ENCODE data around the gene MRPL51. TPM values are rescaled to one million over a fixed set of nuclear protein-coding genes. Genes with fewer than 3 reads are reported as not detected.
A peak's percentile ranks its signal among the peaks of the same experiment; 100 is the strongest.
"Not testable (repeated sequence)": the region's sequence is repeated elsewhere in the genome, so short reads cannot be mapped to it uniquely, and the experiment has no call there.

MRPL51 gene
- total and polyA plus RNA-seq, 9 of the 15 experiments (the other 6 are each of a cell fraction or from before 2014, with no cell fraction given) = 127 to 727 (median 208) TPM

DNA sequence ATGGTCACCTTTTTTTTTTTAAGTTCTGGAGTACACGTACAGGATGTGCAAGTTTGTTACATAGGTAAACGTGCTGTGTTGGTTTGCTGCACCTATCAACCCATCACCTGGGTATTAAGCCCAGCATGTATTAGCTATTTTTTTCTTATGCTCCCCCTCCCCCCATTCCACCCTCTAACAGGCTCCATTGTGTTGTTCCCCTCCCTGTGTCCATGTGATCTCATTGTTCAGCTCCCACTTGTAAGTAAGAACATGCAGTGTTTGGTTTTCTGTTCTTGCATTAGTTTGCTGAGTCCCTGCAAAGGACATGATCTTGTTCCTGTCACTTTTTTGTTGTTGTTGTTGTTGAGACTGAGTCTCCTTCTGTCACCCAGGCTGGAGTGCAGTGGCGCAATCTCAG lies 4.2 kb upstream of the MRPL51 start:
- H4K20me1 ChIP-seq (replicated peaks; ENCODE audit: control insufficient read depth, insufficient read depth, low read length); FAIRE-seq; BruUV-seq (replicated peaks); intact Hi-C loops (cut with micrococcal nuclease); ATAC-seq; H3K27me3 ChIP-seq (ENCODE audit: control insufficient read depth in 2 of 2, insufficient read depth in 2 of 2, low read length in 2 of 2); H2AFZ ChIP-seq (ENCODE audit: low read depth, low read length); H3K9me3 ChIP-seq (replicated peaks; ENCODE audit: control insufficient read depth, insufficient read depth, low read depth, low read length); H3K4me3 ChIP-seq; in situ Hi-C loops (cut with MboI); CTCF ChIA-PET (ENCODE audit: low intra/inter-chr PET ratio); H3K9ac ChIP-seq (ENCODE audit: insufficient read depth in 1 of 2, low read depth in 2 of 2, low read length in 2 of 2); DNase-seq (ENCODE audit: extremely low read depth in 1 of 4, low spot score in 3 of 4); H3K4me2 ChIP-seq (ENCODE audit: insufficient read depth, low read length); H3K27ac ChIP-seq (ENCODE audit: extremely low read depth, low read depth, low read length); H3K9me1 ChIP-seq (ENCODE audit: control insufficient read depth, insufficient read depth, low read length): not testable (repeated sequence)
- WGBS (ENCODE audit: insufficient coverage, low coverage, missing lambda C conversion rate) = 87% methylated on average over 3 of the region's 3 CpGs
- Histone ChIP-seq H3K79me2 (ENCODE audit: control insufficient read depth, insufficient read depth, low read length) (peaks cover 56% of the 10 kb centered on the region), H3K4me1 (replicated peaks in 1 of 2; ENCODE audit: control insufficient read depth in 2 of 2, insufficient read depth in 2 of 2, low read length in 2 of 2) (peaks cover 0 to 12% of the 10 kb centered on the region in 2 experiments; a peak in 2 of 5 replicates), H3K36me3 (ENCODE audit: control insufficient read depth, insufficient read depth, low read length) (peaks cover 64% of the 10 kb centered on the region; the same call in 2 of the 3 replicates)
- POLR2A ChIA-PET = interaction anchor here (0.6 kb wide), 1 partner anchor 18 kb away, joined by 3 read pairs; no protein-coding TSS in a partner anchor

GRCh38 chr12:6494968-6495367 lies 1.9 kb upstream of the MRPL51 start:
- intact Hi-C loops (cut with micrococcal nuclease) = loop anchor here (2.0 kb wide), 1 partner anchor 40 kb away; the partner anchor contains the start of gene GAPDH
- ChIA-PET POLR2A (interaction anchor here (0.6 to 1.0 kb wide), 3 partner anchors 34 to 186 kb away, joined by 3 read pairs; no protein-coding TSS in a partner anchor), CTCF (ENCODE audit: low intra/inter-chr PET ratio) (no interaction called here)
- H3K27ac ChIP-seq (ENCODE audit: extremely low read depth, low read depth, low read length) = peak overlapping the region; percentile 86; the same call in 2 of the 3 replicates
- TF ChIP-seq CEBPG (CRISPR knock-in tag; IDR thresholded peaks at IDR 0.05) (peak; percentile 47; the same call in 1 of the 2 replicates), CEBPG (tag; conservative IDR thresholded peaks at IDR 0.05 in 1 of 2, IDR thresholded peaks at IDR 0.05 in 1 of 2) (peak in 1 of 2 experiments; percentile 59; a peak in 1 of 4 replicates), E4F1 (CRISPR knock-in tag; IDR thresholded peaks at IDR 0.05; ENCODE audit: borderline replicate concordance) (no peak), SUPT5H (IDR thresholded peaks at IDR 0.05) (0 out of 2 replicates have a peak, but pooled peaks have one; percentile 12), MEIS2 (IDR thresholded peaks at IDR 0.05; ENCODE audit: partially characterized antibody) (peak; percentile 25), CEBPB (tag; IDR thresholded peaks at IDR 0.05) (peak; percentile 90), ZNF263 (CRISPR knock-in tag; IDR thresholded peaks at IDR 0.05; ENCODE audit: borderline replicate concordance) (no peak)
- TF ChIP-seq, protein P1, sequence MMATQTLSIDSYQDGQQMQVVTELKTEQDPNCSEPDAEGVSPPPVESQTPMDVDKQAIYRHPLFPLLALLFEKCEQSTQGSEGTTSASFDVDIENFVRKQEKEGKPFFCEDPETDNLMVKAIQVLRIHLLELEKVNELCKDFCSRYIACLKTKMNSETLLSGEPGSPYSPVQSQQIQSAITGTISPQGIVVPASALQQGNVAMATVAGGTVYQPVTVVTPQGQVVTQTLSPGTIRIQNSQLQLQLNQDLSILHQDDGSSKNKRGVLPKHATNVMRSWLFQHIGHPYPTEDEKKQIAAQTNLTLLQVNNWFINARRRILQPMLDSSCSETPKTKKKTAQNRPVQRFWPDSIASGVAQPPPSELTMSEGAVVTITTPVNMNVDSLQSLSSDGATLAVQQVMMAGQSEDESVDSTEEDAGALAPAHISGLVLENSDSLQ (IDR thresholded peaks at IDR 0.05) = peak; percentile 79
- no peak overlapping the region for H2AFZ ChIP-seq (ENCODE audit: low read depth, low read length)
- H3K4me1 ChIP-seq (replicated peaks in 1 of 2; ENCODE audit: control insufficient read depth in 2 of 2, insufficient read depth in 2 of 2, low read length in 2 of 2) = peaks cover 0 to 15% of the 10 kb centered on the region in 2 experiments; a peak in 3 of 5 replicates
- peak overlapping the region; percentile 89 for H3K4me2 ChIP-seq (ENCODE audit: insufficient read depth, low read length)
- H4K20me1 ChIP-seq (replicated peaks; ENCODE audit: control insufficient read depth, insufficient read depth, low read length) = no peaks in the 10 kb centered on the region
- H3K79me2 ChIP-seq (ENCODE audit: control insufficient read depth, insufficient read depth, low read length) = peaks cover 44% of the 10 kb centered on the region
- no peaks in the 10 kb centered on the region for H3K9me3 ChIP-seq (replicated peaks; ENCODE audit: control insufficient read depth, insufficient read depth, low read depth, low read length)
- in situ Hi-C loops (cut with MboI) = no loop called here
- peak overlapping the region; percentile 50 for H3K4me3 ChIP-seq
- no peaks in the 10 kb centered on the region for H3K27me3 ChIP-seq (ENCODE audit: control insufficient read depth in 2 of 2, insufficient read depth in 2 of 2, low read length in 2 of 2)
- WGBS (ENCODE audit: insufficient coverage, low coverage, missing lambda C conversion rate) = 44% methylated on average over 1 of the region's 1 CpG
- no peak for ATAC-seq
- peak overlapping the region in 1 of 2 experiments; percentile 83; a peak in 2 of 4 replicates for H3K9ac ChIP-seq (ENCODE audit: insufficient read depth in 1 of 2, low read depth in 2 of 2, low read length in 2 of 2)
- no peak for FAIRE-seq
- H3K36me3 ChIP-seq (ENCODE audit: control insufficient read depth, insufficient read depth, low read length) = peaks cover 53% of the 10 kb centered on the region
- DNase-seq (ENCODE audit: extremely low read depth in 1 of 4, low spot score in 3 of 4) = peak in 1 of 4 experiments; percentile 11
- no peaks in the 10 kb centered on the region for H3K9me1 ChIP-seq (ENCODE audit: control insufficient read depth, insufficient read depth, low read length)
- no TSS peak for BruUV-seq (replicated peaks)
